Activated CD4-positive, CD25-positive, alpha-beta regulatory T cell treated with anti-CD3 and anti-CD28 coated beads, Interleukin-2, amount 50 U/mL, for 24 hours (primary cell): ENCODE results near the gene PKNOX2.

Experiments used
- ATAC-seq, 2 donors: fragments of 150-1000 bp; cut with Tn5 transposase; one replicate each; pipeline ENCODE4 v1.10.0; 2021; ENCODE audit warnings: mild to moderate bottlenecking in 1 of 2, moderate library complexity in 1 of 2

The PKNOX2 gene

DNA sequence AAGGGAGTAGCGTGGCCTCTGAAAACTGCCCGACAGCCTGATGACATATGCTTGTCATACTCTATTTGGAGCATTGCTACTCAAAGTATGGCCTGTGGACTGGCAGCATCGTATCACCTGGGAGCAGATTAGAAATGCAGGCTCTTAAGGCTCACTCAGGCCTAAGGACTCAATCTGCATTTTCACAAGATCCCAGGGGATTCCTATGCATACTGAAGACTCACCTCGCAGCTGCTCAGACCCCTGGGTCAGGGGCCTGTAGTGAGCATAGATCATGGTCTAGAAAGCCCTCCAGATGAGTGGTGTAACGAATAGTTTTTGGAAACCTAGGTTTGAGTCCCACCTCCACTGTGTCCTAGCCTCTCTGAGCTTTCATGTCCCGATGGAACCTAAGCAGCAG lies 205.3 kb downstream of the PKNOX2 start:
- no peak for ATAC-seq

DNA sequence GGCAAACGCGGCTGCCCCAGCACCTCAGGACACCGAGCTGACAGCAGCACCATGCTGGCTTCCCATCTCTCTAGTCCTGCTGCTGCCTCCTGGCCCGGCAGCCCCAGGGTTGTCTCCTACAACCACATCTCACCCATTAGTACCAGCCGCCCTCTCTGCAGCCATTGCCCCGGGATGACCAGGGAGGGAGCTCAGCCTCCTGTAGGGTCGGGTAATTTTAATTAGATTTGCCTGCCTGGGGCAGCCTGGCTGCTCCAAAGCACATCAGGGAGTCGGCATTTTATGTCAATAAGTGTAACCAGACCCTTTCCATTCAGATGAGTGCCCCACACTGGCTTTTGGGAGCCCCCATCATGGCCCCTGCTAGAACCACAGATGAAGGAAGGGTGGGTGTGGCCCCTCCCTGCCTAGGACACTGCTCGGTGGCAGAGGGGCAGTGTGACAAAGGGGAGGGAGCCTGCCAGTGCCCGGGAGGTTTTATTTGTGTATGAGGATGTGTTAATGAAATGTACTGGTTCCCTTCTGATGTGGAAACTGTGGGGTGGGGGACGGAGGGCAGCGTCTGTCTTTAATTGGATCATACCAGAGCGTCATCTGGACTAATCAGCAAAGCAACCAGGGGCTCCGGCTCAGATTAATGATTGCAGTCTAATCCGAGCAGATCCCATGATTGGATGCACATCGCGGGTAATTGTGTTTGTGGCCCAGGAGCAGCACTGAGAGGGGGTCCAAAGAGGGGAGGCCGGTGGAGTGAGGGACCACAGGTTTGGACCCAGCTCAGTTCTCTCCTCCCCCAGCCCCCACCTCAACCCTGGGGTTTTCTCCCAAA lies 206.2 kb downstream of the PKNOX2 start:
- no peak for ATAC-seq

GRCh38 chr11:125371431-125371935 lies 206.9 kb downstream of the PKNOX2 start:
- no peak for ATAC-seq

- no peak for ATAC-seq
These were observed 207.5 kb downstream of the PKNOX2 start for GRCh38 chr11:125372088-125372487.

DNA sequence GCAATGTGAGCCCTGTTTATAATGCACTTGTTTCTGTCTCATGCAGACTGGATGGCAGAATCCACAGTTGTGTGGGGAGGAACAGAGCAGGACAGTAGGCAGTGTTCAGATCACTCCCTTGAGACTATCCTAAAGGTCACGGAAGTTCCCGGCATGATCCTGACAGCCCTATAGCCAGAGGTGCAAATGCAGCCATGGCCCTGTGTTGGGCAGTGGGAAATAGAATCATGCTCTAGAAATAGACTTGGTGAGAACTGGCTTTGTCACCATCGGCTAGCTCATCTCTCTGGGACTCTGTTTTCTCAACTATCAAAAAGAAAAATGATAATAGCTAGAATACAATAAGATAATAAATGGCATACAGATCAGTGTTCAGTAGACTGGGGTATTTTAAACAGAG lies 208.4 kb downstream of the PKNOX2 start:
- ATAC-seq: no peak

DNA sequence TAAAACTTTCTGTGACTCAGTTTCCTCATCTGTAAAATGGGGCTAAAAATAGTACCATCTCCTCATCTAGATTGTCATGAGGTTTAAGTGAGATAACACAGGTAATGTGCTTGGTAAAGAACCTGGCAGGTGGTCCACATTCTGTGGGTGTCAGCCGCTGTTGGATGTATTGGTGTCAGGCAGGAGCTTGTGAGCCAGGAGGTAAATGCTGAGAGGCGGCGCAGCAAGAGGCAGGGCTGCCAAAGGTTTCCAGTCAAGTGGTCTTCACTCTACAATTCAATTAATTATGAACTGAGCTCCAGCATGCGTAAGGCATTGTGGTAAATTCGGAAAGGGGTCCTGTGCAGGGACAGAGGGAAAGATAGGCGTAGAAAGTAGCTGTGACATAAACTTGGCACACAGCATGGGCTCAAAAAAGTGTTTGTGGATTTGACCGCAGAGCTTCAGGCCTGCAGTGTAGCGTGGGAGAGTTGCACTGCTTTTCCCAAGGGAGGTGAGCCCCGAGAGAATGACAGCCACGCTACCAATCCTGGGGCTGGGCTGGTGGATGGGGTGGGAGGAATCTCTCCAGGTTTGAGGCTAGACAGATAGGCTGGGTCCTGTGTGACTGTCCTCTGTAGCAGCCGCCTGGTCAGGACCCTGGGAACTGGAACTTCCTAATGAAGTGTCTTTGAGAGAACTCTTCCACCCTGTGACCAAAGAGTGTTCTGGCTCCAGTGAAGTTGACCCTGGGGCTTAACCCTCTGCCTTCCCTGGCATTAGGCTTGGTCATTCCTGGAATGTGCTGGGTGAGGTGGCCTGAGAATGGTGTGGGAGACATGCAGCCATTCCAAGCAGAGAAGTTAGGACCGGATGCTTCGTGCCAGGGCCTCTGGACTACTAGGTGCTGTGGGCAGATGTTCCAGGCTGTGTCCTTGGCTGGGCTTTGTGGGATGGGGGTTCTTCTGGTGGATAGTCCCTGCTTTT lies 209.2 kb downstream of the PKNOX2 start:
- no peak for ATAC-seq

DNA sequence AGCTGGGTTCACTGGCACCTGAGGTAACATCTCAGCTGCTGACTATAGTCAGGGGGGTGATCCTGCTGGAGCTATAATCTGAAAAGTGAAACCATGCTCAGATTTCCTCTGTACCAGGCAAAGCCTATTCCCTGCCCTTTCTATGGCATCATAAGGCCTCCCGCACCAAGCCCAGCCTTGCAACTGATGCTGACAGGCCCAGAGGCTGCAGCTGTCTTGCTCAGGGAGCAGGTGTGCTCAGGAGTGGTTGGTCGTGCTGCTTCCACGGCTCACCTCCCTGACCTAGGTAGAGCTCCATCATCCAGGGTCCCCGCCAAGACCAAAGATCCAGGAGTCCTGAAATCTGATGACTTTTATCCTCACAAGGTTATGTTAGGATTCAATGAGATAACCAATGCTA lies 209.8 kb downstream of the PKNOX2 start:
- no peak for ATAC-seq

- ATAC-seq: no peak
These were observed 210.6 kb downstream of the PKNOX2 start for GRCh38 chr11:125375146-125375545.

- no peak for ATAC-seq
These were observed 211.6 kb downstream of the PKNOX2 start for GRCh38 chr11:125376117-125376516.

- no peak for ATAC-seq
These were observed 212.3 kb downstream of the PKNOX2 start for GRCh38 chr11:125376856-125377255.

- ATAC-seq: no peak
These were observed 213.5 kb downstream of the PKNOX2 start for GRCh38 chr11:125378083-125378482.

- no peak for ATAC-seq
These were observed 214.0 kb downstream of the PKNOX2 start for GRCh38 chr11:125378571-125378970.

GRCh38 chr11:125379565-125379964 lies 215.0 kb downstream of the PKNOX2 start:
- no peak for ATAC-seq

GRCh38 chr11:125379981-125380380 lies 215.4 kb downstream of the PKNOX2 start:
- ATAC-seq: no peak

DNA sequence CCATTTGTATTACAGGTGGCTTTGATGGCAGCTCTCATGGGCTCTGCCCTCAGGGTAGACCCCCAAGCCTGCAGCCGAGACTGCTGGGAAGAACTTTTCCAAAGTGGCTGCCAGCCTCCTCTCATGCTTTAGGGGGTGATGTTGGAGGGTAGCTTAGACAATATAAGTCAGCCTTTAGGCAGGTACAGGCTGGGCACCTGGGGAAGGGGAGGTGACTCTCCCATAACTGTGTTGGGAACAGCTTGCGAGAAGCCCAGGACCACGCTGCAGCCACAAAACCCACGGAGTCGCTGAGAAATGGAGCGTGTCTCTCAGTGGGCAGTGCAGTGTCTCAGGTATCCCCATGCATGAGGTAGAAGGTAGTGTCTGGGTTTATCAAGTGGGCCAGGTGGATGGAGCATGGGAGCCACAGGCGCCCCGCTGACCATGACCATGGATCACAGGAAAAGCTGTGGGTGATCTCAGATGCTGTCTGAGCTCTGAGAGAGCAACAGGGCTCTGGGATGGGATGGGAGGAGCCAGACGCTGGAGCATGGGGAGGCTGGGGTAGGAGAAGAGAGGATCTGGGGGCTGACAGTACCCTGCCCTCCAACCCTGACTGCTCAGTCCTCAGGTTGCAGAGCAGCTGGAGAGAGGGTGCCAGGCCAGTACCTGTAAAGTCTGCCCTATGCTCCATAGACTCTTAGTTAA lies 216.3 kb downstream of the PKNOX2 start:
- no peak for ATAC-seq

GRCh38 chr11:125381499-125382044 lies 217.0 kb downstream of the PKNOX2 start:
- ATAC-seq: no peak

- no peak for ATAC-seq
These were observed 217.8 kb downstream of the PKNOX2 start for GRCh38 chr11:125382314-125382791.

DNA sequence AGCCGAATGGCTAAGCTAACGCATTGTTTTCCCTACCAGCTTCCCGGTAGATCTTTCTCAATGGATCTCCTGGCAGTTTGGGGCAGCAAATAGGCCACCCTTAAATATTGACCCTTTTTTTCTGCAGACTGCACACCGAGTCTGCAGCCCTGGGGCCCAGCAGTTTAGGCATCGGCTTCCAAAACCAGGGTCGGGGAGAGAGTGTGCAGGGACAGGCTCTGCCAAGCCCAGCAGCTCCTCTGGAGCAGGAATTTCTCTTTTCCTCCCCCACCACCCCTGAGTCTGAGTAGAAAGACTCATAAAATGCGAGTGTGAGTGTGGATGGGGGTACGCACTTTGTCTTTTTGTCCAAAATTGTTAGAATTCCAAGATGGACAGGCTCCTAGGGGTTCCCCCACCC lies 218.3 kb downstream of the PKNOX2 start:
- no peak for ATAC-seq

DNA sequence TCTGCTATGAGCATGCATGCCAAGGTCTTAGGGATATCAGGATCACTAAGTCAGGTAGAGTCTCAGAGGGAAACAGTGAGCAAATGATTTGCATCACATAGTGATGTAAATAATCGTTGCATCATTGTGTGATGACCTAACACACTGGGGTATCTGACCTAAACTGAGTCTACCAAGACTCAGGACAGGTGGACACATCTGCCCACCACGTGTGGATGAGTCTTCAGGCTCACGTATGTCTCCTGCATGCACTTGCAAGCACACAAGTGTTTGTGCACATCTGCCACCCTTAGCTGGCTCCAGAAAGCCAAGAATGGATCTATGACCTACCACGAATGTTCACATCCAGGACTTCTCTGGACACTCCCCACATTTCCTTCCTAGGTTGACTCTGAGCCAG lies 220.3 kb downstream of the PKNOX2 start:
- no peak for ATAC-seq

- no peak for ATAC-seq
These were observed 223.3 kb downstream of the PKNOX2 start for GRCh38 chr11:125387901-125388300.

DNA sequence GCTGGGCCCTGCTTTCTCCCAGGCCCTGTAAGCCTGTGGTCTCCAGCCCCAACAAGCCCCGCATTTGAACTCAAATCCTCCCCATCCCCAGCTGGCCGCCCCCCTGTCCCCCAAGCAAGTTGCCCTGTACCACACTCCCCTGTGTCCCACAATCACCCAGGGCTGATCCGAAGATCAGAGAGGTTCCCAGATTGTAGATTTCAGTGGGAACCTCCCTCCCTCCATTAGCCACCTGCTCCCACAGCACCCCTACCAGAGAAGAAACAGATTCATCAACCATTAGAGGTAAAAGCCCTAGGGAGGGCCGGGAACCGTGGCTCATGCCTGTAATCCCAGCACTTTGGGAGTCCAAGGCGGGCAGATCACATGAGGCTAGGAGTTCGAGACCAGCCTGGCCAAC lies 224.1 kb downstream of the PKNOX2 start:
- no peak for ATAC-seq
